Stimulated activated CD8-positive, alpha-beta memory T cell treated with anti-CD3 and anti-CD28 coated beads, Interleukin-12 subunit alpha, Interleukin-12 subunit beta, amount 100 ng/mL, for 1 hour (primary cell): Measurements from ENCODE around the gene POLR2J.
"Not testable (repeated sequence)": the region's sequence is repeated elsewhere in the genome, so short reads cannot be mapped to it uniquely, and the experiment has no call there.

ENCODE experiments used
- DNase-seq: peaks from one replicate; pipeline ENCODE4 v3.0.0-alpha.2; 2020; ENCODE audit warnings: low read depth

The POLR2J gene

GRCh38 chr7:102494473-102495149 lies 15.9 kb upstream of the POLR2J start:
- not testable (repeated sequence) for DNase-seq

- DNase-seq, result not testable (repeated sequence)
Observed at GRCh38 chr7:102494026-102494425, 15.3 kb upstream of the POLR2J start.

- not testable (repeated sequence) for DNase-seq
Observed at GRCh38 chr7:102493220-102493935, 14.7 kb upstream of the POLR2J start.

- DNase-seq, result not testable (repeated sequence)
Observed at GRCh38 chr7:102490529-102491075, 11.9 kb upstream of the POLR2J start.

GRCh38 chr7:102484317-102484716 lies 5.6 kb upstream of the POLR2J start:
- not testable (repeated sequence) for DNase-seq

- not testable (repeated sequence) for DNase-seq
Observed at GRCh38 chr7:102481962-102482361, 3.2 kb upstream of the POLR2J start.

- not testable (repeated sequence) for DNase-seq
Observed at GRCh38 chr7:102479982-102480637, 1.4 kb upstream of the POLR2J start.

- DNase-seq, result not testable (repeated sequence)
Observed at GRCh38 chr7:102479209-102479584, 475 bp upstream of the POLR2J start.

- DNase-seq, result not testable (repeated sequence)
Observed at GRCh38 chr7:102474736-102475435, 3.8 kb downstream of the POLR2J start.

GRCh38 chr7:102474116-102474515 lies 4.6 kb downstream of the POLR2J start:
- DNase-seq, result not testable (repeated sequence)

- DNase-seq, result no peak
Observed at GRCh38 chr7:102473271-102473991, 5.3 kb downstream of the POLR2J start.

GRCh38 chr7:102472126-102473041 lies 6.3 kb downstream of the POLR2J start:
- DNase-seq, result no peak

- DNase-seq, result no peak
Observed at GRCh38 chr7:102471791-102472125, 7.0 kb downstream of the POLR2J start.

- DNase-seq, result no peak
Observed at GRCh38 chr7:102469972-102470825, 8.5 kb downstream of the POLR2J start.

- DNase-seq, result no peak
Observed at GRCh38 chr7:102469351-102469971, 9.3 kb downstream of the POLR2J start.

GRCh38 chr7:102468478-102469350 lies 10.0 kb downstream of the POLR2J start:
- no peak for DNase-seq

GRCh38 chr7:102467581-102468477 lies 10.9 kb downstream of the POLR2J start:
- DNase-seq, result no peak
